ENCODE results near the gene OTX1. TPM values are rescaled to one million over a fixed set of nuclear protein-coding genes. Genes with fewer than 3 reads are reported as not detected.
"Not testable (repeated sequence)": the region's sequence is repeated elsewhere in the genome, so short reads cannot be mapped to it uniquely, and the experiment has no call there.

The OTX1 gene
- polyA plus RNA-seq (ENCODE audit: insufficient read length in 3 of 3) = not detected
- long read RNA-seq, donor 1 = 0 reads
- long read RNA-seq, donor 2 = 0 reads
- long read RNA-seq, donor 3 = 0 reads
- long read RNA-seq, donor 4 = 0 reads
- long read RNA-seq, donor 5 = 0 reads
- long read RNA-seq, donor 6 = 0 reads
- long read RNA-seq, donor 7 = 0 reads
- long read RNA-seq, donor 8 = 0 reads
- long read RNA-seq, donor 9 = 0 reads
- long read RNA-seq, donor 10 = 0 reads
- long read RNA-seq, donor 11 = 0 reads
- long read RNA-seq, donor 12 = 0 reads
- long read RNA-seq, donor 13 = 0 reads
- long read RNA-seq, donor 14 = 0 reads
- long read RNA-seq, donor 15 = 0 reads
- long read RNA-seq, donor 16 = 0 reads

- DNase-seq = no peak
Measured at GRCh38 chr2:63050334-63051041, at the start of gene OTX1. OTX1 (plus strand) TSS chr2:63050830; CDS start chr2:63052991, 2,161 bp downstream.

- no peak for DNase-seq
Measured at GRCh38 chr2:63001576-63001975, 49.1 kb upstream of the OTX1 start.

- DNase-seq = no peak
Measured at GRCh38 chr2:63003351-63003750, 47.3 kb upstream of the OTX1 start.

GRCh38 chr2:63007813-63008458 is 42.7 kb upstream of the OTX1 start:
- DNase-seq = no peak

GRCh38 chr2:63008838-63009237 is 41.8 kb upstream of the OTX1 start:
- no peak for DNase-seq

GRCh38 chr2:63009490-63009889 is 41.1 kb upstream of the OTX1 start:
- no peak for DNase-seq

GRCh38 chr2:63012541-63012940 is 38.1 kb upstream of the OTX1 start:
- no peak for DNase-seq

GRCh38 chr2:63013438-63013837 is 37.2 kb upstream of the OTX1 start:
- no peak for DNase-seq

GRCh38 chr2:63015389-63015788 is 35.2 kb upstream of the OTX1 start:
- DNase-seq = no peak

- no peak for DNase-seq
Measured at GRCh38 chr2:63018439-63018838, 32.2 kb upstream of the OTX1 start.

GRCh38 chr2:63019686-63020085 is 30.9 kb upstream of the OTX1 start:
- not testable (repeated sequence) for DNase-seq

GRCh38 chr2:63023444-63023843 is 27.2 kb upstream of the OTX1 start:
- DNase-seq = no peak

- no peak for DNase-seq
Measured at GRCh38 chr2:63027220-63027619, 23.4 kb upstream of the OTX1 start.

- no peak for DNase-seq
Measured at GRCh38 chr2:63029058-63029457, 21.6 kb upstream of the OTX1 start.

- DNase-seq = no peak
Measured at GRCh38 chr2:63034526-63034925, 16.1 kb upstream of the OTX1 start.

- no peak for DNase-seq
Measured at GRCh38 chr2:63035169-63035568, 15.5 kb upstream of the OTX1 start.

GRCh38 chr2:63035660-63036059 is 15.0 kb upstream of the OTX1 start:
- DNase-seq = no peak

- no peak for DNase-seq
Measured at GRCh38 chr2:63038034-63038433, 12.6 kb upstream of the OTX1 start.

- DNase-seq = no peak
Measured at GRCh38 chr2:63040586-63040985, 10.0 kb upstream of the OTX1 start.

- no peak for DNase-seq
Measured at GRCh38 chr2:63041592-63041991, 9.0 kb upstream of the OTX1 start.

- no peak for DNase-seq
Measured at GRCh38 chr2:63044362-63045327, 6.0 kb upstream of the OTX1 start.

- DNase-seq = no peak
Measured at GRCh38 chr2:63046552-63046951, 4.1 kb upstream of the OTX1 start.
